ENCODE measurements around the gene PLEKHS1. TPM values are rescaled to one million over a fixed set of nuclear protein-coding genes. Genes with fewer than 3 reads are reported as not detected.
"Not testable (repeated sequence)": the region's sequence is repeated elsewhere in the genome, so short reads cannot be mapped to it uniquely, and the experiment has no call there.

PLEKHS1 gene
- total RNA-seq, 2 experiments from 2014 or later, result not detected

DNA sequence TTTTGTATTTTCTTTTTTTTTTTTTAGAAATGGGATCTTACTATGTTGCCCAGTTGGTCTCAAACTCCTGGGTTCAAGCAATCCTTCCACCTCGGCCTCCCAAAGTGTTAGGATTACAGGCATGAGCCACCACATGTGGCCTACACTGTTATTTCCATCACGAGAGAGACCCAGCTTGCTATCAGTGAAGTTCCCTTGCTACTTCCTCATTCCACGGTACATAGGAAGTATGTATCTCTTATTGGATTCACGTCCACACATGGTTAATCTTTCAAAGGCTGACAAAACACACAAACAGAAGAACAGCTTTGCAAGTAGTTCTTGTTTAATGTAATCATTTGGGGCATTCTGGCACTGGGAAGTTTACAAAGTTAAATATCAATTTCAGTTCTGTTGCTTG is 51.5 kb downstream of the PLEKHS1 start:
- CTCF ChIA-PET, result interaction anchor here (1.4 to 9.2 kb wide), 2 partner anchors 47 to 300 kb away, joined by 3 to 87 read pairs; no protein-coding TSS in a partner anchor
- no peaks in the 10 kb centered on the region for H3K36me3 Mint-ChIP-seq (ENCODE audit: low read depth)
- DNase-seq, result no peak
- no peaks in the 10 kb centered on the region for H3K4me1 Mint-ChIP-seq (ENCODE audit: low read depth)
- POLR2A ChIA-PET, result no interaction called here
- no peaks in the 10 kb centered on the region for H3K9me3 Mint-ChIP-seq
- no peak for TF ChIP-seq CTCF (IDR thresholded peaks at IDR 0.05)
- H3K27ac Mint-ChIP-seq, result no peak overlapping the region
- intact Hi-C loops (cut with micrococcal nuclease), result no loop called here
- no peak overlapping the region for H3K4me3 Mint-ChIP-seq
- H3K27me3 Mint-ChIP-seq, result peaks cover 9% of the 10 kb centered on the region
- no peak for ATAC-seq

GRCh38 chr10:113806503-113806902 is 55.0 kb downstream of the PLEKHS1 start:
- TF ChIP-seq CTCF (IDR thresholded peaks at IDR 0.05), result no peak
- ATAC-seq (no peak), DNase-seq (no peak)
- POLR2A ChIA-PET, result no interaction called here
- no peak overlapping the region for H3K27ac Mint-ChIP-seq
- CTCF ChIA-PET, result interaction anchor here (0.9 to 9.2 kb wide), 3 partner anchors 8 to 296 kb away, joined by 4 to 87 read pairs (median 4); no protein-coding TSS in a partner anchor
- intact Hi-C loops (cut with micrococcal nuclease), result no loop called here
- H3K27me3 Mint-ChIP-seq, result peaks cover 19% of the 10 kb centered on the region
- no peaks in the 10 kb centered on the region for H3K4me1 Mint-ChIP-seq (ENCODE audit: low read depth)
- H3K9me3 Mint-ChIP-seq, result no peaks in the 10 kb centered on the region
- no peak overlapping the region for H3K4me3 Mint-ChIP-seq
- no peaks in the 10 kb centered on the region for H3K36me3 Mint-ChIP-seq (ENCODE audit: low read depth)

DNA sequence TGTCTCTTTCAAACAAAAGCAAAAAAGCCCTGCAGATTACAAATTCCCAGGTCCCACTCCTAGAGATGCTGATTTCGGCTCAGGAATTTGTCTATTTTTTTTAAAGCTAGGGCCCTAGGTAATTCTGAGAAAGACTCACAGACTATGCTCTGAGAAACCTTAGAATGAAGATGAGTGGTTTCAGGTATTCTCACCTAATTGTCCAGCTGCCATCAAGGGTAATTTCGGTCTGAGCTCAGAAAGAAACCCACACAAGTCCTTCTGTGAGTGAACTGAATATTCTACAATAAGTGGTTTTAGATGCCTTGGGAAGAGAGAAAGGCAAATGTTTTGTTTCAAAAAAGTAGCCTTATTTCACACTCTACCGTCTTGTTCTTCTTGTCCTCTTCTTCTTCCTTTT is 56.7 kb downstream of the PLEKHS1 start:
- H3K4me1 Mint-ChIP-seq (ENCODE audit: low read depth), result no peaks in the 10 kb centered on the region
- no peak for TF ChIP-seq CTCF (IDR thresholded peaks at IDR 0.05)
- ChIA-PET CTCF (interaction anchor here (1.6 kb wide), 1 partner anchor 9 kb away, joined by 4 read pairs; no protein-coding TSS in a partner anchor), POLR2A (no interaction called here)
- H3K27me3 Mint-ChIP-seq, result peaks cover 22% of the 10 kb centered on the region
- no peak overlapping the region for H3K4me3 Mint-ChIP-seq
- H3K36me3 Mint-ChIP-seq (ENCODE audit: low read depth), result no peaks in the 10 kb centered on the region
- H3K9me3 Mint-ChIP-seq, result no peaks in the 10 kb centered on the region
- DNase-seq (no peak), ATAC-seq (no peak)
- intact Hi-C loops (cut with micrococcal nuclease), result no loop called here
- H3K27ac Mint-ChIP-seq, result no peak overlapping the region

DNA sequence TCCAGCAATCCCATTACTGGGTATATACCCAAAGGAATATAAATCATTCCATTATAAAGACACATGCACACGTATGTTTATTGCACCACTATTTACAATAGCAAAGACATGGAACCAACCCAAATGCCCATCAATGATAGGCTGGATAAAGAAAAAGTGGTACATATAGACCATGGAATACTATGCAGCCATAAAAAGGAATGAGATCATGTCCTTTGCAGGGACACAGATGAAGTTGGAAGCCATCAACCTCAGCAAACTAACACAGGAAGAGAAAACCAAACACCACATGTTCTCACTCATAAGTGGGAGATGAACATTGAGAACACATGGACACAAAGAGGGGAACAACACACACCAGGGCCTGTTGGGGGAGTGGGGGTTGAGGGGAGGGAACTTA is 63.2 kb downstream of the PLEKHS1 start:
- ATAC-seq; H3K4me1 Mint-ChIP-seq (ENCODE audit: low read depth); H3K27me3 Mint-ChIP-seq; intact Hi-C loops (cut with micrococcal nuclease); H3K4me3 Mint-ChIP-seq; CTCF ChIA-PET; H3K9me3 Mint-ChIP-seq; H3K27ac Mint-ChIP-seq; H3K36me3 Mint-ChIP-seq (ENCODE audit: low read depth); DNase-seq; POLR2A ChIA-PET: not testable (repeated sequence)

DNA sequence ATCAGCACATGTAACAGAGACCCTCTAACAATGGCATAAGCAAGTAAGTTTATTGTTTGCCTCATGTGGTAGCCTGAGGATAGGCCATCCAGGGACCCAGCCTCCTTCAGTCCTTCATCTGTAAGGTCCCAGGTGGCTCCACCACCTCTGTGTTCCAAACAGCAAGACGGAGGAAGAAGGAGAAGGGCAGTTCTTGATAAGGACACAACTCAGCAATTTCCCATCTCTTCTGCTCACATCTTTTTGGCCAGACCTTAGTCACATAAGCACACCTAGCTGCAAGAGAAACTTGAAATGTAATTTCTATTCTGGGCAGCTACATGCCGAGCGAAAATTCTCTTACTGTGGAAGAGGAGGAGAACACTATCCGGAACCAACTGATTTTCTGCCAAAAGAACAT is 68.5 kb downstream of the PLEKHS1 start:
- Mint-ChIP-seq H3K4me3 (no peak overlapping the region), H3K4me1 (ENCODE audit: low read depth) (no peaks in the 10 kb centered on the region), H3K36me3 (ENCODE audit: low read depth) (no peaks in the 10 kb centered on the region), H3K27me3 (no peaks in the 10 kb centered on the region), H3K27ac (no peak overlapping the region), H3K9me3 (no peaks in the 10 kb centered on the region)
- TF ChIP-seq CTCF (IDR thresholded peaks at IDR 0.05), result no peak
- DNase-seq (no peak), ATAC-seq (no peak)
- intact Hi-C loops (cut with micrococcal nuclease), result no loop called here
- CTCF ChIA-PET, result no interaction called here
- POLR2A ChIA-PET, result interaction anchor here (0.9 kb wide), 1 partner anchor 13 kb away, joined by 3 read pairs; no protein-coding TSS in a partner anchor

DNA sequence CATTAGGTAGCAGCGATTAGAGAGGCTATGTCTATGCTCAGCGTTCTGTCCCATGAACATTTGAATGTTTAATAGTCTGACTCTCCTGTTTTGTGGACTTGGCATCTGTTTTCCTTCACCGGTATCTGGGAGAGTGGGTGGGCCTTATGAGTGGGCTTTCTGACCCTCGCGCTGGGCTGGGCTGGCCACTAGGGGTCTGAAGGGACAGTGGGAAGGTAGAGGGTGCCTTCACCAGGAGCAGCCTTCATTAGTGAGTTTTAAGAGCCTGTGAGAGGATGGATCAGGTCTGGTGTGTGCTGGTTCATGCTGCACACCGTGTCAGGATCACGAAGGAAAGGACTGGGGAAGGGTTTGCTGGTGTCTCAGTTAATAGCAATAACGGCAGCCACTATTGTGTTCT is 69.0 kb downstream of the PLEKHS1 start:
- intact Hi-C loops (cut with micrococcal nuclease), result no loop called here
- no peak for DNase-seq
- Mint-ChIP-seq H3K27me3 (no peaks in the 10 kb centered on the region), H3K4me1 (ENCODE audit: low read depth) (no peaks in the 10 kb centered on the region), H3K27ac (no peak overlapping the region), H3K9me3 (no peaks in the 10 kb centered on the region), H3K36me3 (ENCODE audit: low read depth) (no peaks in the 10 kb centered on the region), H3K4me3 (no peak overlapping the region)
- no peak for TF ChIP-seq CTCF (IDR thresholded peaks at IDR 0.05)
- POLR2A ChIA-PET, result no interaction called here
- no peak for ATAC-seq
- CTCF ChIA-PET, result no interaction called here

GRCh38 chr10:113821306-113821705 is 69.8 kb downstream of the PLEKHS1 start:
- H3K27me3 Mint-ChIP-seq; DNase-seq; ATAC-seq; H3K9me3 Mint-ChIP-seq; H3K27ac Mint-ChIP-seq; H3K4me3 Mint-ChIP-seq; H3K4me1 Mint-ChIP-seq (ENCODE audit: low read depth); intact Hi-C loops (cut with micrococcal nuclease); H3K36me3 Mint-ChIP-seq (ENCODE audit: low read depth); CTCF ChIA-PET; POLR2A ChIA-PET: not testable (repeated sequence)

Data from activated CD8-positive, alpha-beta T cell treated with anti-CD3 and anti-CD28 coated beads for 36 hours (primary cell).